GM12878 (cell line): ENCODE measurements around the gene C1QTNF3. TPM values are rescaled to one million over a fixed set of nuclear protein-coding genes. Genes with fewer than 3 reads are reported as not detected.

ENCODE experiments used
- ATAC-seq: fragments of 200-7000 bp; cut with Tn5 transposase; 3 replicates; pipeline ENCODE4 v1.9.1; 2020; ENCODE audit warnings: mild to moderate bottlenecking, moderate library complexity
- BruUV-seq: library from RNA; stranded (reverse); fragments of 400-500 nt; replicated peaks from 2 replicates; lab custom pipeline; 2021; lab: Mats Ljungman, UMichigan
- CTCF ChIA-PET: fragments of 300-600 bp; sonication (Branson Sonifier 250); formaldehyde crosslinking; extraction: SDS; loops from one replicate; lab custom pipeline; 2021; ENCODE audit warnings: inconsistent platforms; lab: Yijun Ruan, JAX
- POLR2A ChIA-PET: fragments of 350-600 bp; formaldehyde crosslinking; extraction: SDS; loops from one replicate; lab custom pipeline; 2021; ENCODE audit warnings: inconsistent platforms; lab: Charles Lee
- RAD21 ChIA-PET: fragments of 300-600 bp; sonication (Branson Sonifier 250); formaldehyde crosslinking; loops from one replicate; lab custom pipeline; 2023; ENCODE audit warnings: antibody characterized with exemption; ENCODE audit not compliant: unreplicated experiment; lab: Charles Lee
- SMC1A ChIA-PET: fragments of 300-600 bp; sonication (Branson Sonifier 250); formaldehyde crosslinking; loops from one replicate; lab custom pipeline; 2023; ENCODE audit not compliant: unreplicated experiment, uncharacterized antibody; lab: Charles Lee
- DNase-seq: peaks from one replicate; pipeline ENCODE4 v3.0.0-alpha.2; 2011; ENCODE audit warnings: low read depth, low spot score
- FAIRE-seq: peaks from 3 replicates; lab custom pipeline; 2011; peaks lifted over from hg19 to GRCh38; lab: Jason Lieb, UNC
- H2AFZ ChIP-seq: 2 replicates; pipeline ENCODE4 v1.6.0; 2011; ENCODE audit warnings: low read depth, low read length, control low read depth; ENCODE audit not compliant: control insufficient read depth
- H3K27ac ChIP-seq: 2 replicates; pipeline ENCODE4 v1.5.1; 2011; ENCODE audit warnings: control low read depth; ENCODE audit not compliant: control insufficient read depth, insufficient read depth
- H3K27me3 ChIP-seq, 2 experiments: replicated peaks in 1 of 2; 2 replicates each; pipeline versions ENCODE4 v1.6.0 to v1.6.1; 2011; ENCODE audit warnings: low read length in 1 of 2; ENCODE audit not compliant: control insufficient read depth in 2 of 2, insufficient read depth in 2 of 2
- H3K36me3 ChIP-seq, 2 experiments: 2 replicates each; pipeline ENCODE4 v1.5.1; 2011; ENCODE audit warnings: low read length in 1 of 2; ENCODE audit not compliant: control insufficient read depth in 2 of 2, insufficient read depth in 2 of 2
- H3K4me1 ChIP-seq: 2 replicates; pipeline ENCODE4 v1.6.1; 2011; ENCODE audit warnings: mild to moderate bottlenecking, low read length, moderate library complexity, mixed read lengths; ENCODE audit not compliant: control insufficient read depth, insufficient read depth
- H3K4me2 ChIP-seq: 2 replicates; pipeline ENCODE4 v1.6.0; 2011; ENCODE audit warnings: control low read depth; ENCODE audit not compliant: control insufficient read depth, insufficient read depth
- H3K4me3 ChIP-seq: fragments of 200-600 bp; sonication (generic); 2 replicates; pipeline ENCODE4 v1.5.1; 2016
- H3K79me2 ChIP-seq: 2 replicates; pipeline ENCODE4 v1.6.0; 2011; ENCODE audit warnings: low read length; ENCODE audit not compliant: control insufficient read depth, insufficient read depth
- H3K9ac ChIP-seq: 2 replicates; pipeline ENCODE4 v1.8.0; 2011; ENCODE audit warnings: low read length, control low read depth, mixed read lengths; ENCODE audit not compliant: control insufficient read depth, insufficient read depth
- H3K9me3 ChIP-seq: replicated peaks from 3 replicates; pipeline ENCODE4 v1.5.1; 2011; ENCODE audit warnings: mild to moderate bottlenecking, low read length; ENCODE audit not compliant: control insufficient read depth, insufficient read depth
- H4K20me1 ChIP-seq: 2 replicates; pipeline ENCODE4 v1.6.0; 2011; ENCODE audit not compliant: control insufficient read depth, insufficient read depth
- DPF2 ChIP-seq: fragments of 450-650 bp; IDR thresholded peaks from 2 replicates; pipeline ENCODE4 v1.6.1; 2017; ENCODE audit warnings: mild to moderate bottlenecking
- HDAC6 ChIP-seq: fragments of 200-600 bp; sonication (generic); IDR thresholded peaks from one replicate; pipeline ENCODE4 v1.8.0; 2017; ENCODE audit warnings: antibody characterized with exemption; ENCODE audit not compliant: unreplicated experiment
- ZNF592 ChIP-seq: fragments of 450-650 bp; IDR thresholded peaks from 2 replicates; pipeline ENCODE4 v1.6.1; 2017; ENCODE audit warnings: mild to moderate bottlenecking, moderate library complexity
- WGBS: methylation state at CpG from one replicate; pipeline ENCODE4 v1.1.6; 2016; ENCODE audit warnings: low lambda C conversion rate; ENCODE audit not compliant: insufficient replicate concordance, insufficient coverage; ENCODE audit errors: missing lambda C conversion rate; 5-methylcytosine and 5-hydroxymethylcytosine counted together
- in situ Hi-C: fragments of 300-500 bp; cut with MboI; formaldehyde crosslinking; loops from 9 replicates; pipeline ENCODE4 v1.14.3; 2018; ENCODE audit warnings: mixed read lengths
- intact Hi-C: fragments of 100-400 bp; cut with micrococcal nuclease; formaldehyde crosslinking; loops from one replicate; pipeline ENCODE4 v1.14.2; 2022; ENCODE audit not compliant: unreplicated experiment
- polyA plus RNA-seq, 11 experiments: library from polyadenylated mRNA; depleted of rRNA in 4 of 11; unstranded in 6 of 11; stranded (reverse) in 5 of 11; fragments of >200 nt; fragmentation: Nextera tagmentation in 4 of 11; fragmentation: Illumina TruSeq in 1 of 11; extraction: Ambion mirVana in 4 of 11; extraction: Trizol in 1 of 11; gene quantifications; 1 replicate in 1 of 11; 2 replicates in 10 of 11; pipeline versions ENCODE4 v1.2.1 to v1.2.3, GENCODE V29; 2011 to 2016; ENCODE audit warnings: inconsistent platforms in 2 of 11, missing spikeins in 2 of 11, low read depth in 1 of 11
- total RNA-seq, 4 experiments: library from RNA; depleted of rRNA in 3 of 4; stranded (reverse); fragments of >200 nt in 3 of 4; fragmentation: Illumina TruSeq in 1 of 4; extraction: Trizol in 1 of 4; gene quantifications; 2 replicates each; pipeline versions ENCODE4 v1.2.1 to v1.2.3, GENCODE V29; 2013 to 2021

C1QTNF3 gene
- total and polyA plus RNA-seq, 10 of the 15 experiments (the other 5 are each of a cell fraction or from before 2014, with no cell fraction given): 0.39 to 6.3 (median 1.3) TPM

GRCh38 chr5:34016222-34016621, 26.8 kb downstream of the C1QTNF3 start:
- FAIRE-seq (no peak), DNase-seq (no peak), ATAC-seq (no peak)
- CTCF ChIA-PET: interaction anchor here (1.4 to 2.6 kb wide), 2 partner anchors 19 to 20 kb away, joined by 5 to 6 read pairs; no protein-coding TSS in a partner anchor
- Histone ChIP-seq H3K27me3 (no peaks in the 10 kb centered on the region), H3K79me2 (no peaks in the 10 kb centered on the region), H3K27ac (no peak overlapping the region), H3K9me3 (no peaks in the 10 kb centered on the region), H3K36me3 (no peaks in the 10 kb centered on the region), H4K20me1 (no peaks in the 10 kb centered on the region), H3K4me1 (no peaks in the 10 kb centered on the region), H2AFZ (no peak overlapping the region), H3K4me3 (no peak overlapping the region), H3K9ac (no peak overlapping the region), H3K4me2 (no peak overlapping the region)
- WGBS: 78% methylated on average over 5 of the region's 5 CpGs
- POLR2A ChIA-PET: interaction anchor here (0.6 kb wide), 1 partner anchor 19 kb away, joined by 6 read pairs; no protein-coding TSS in a partner anchor
- RAD21 ChIA-PET: no interaction called here
- BruUV-seq: no TSS peak
- TF ChIP-seq ZNF592: no peak
- no peak for TF ChIP-seq DPF2
- TF ChIP-seq HDAC6: no peak
- intact Hi-C loops (no loop called here), in situ Hi-C loops (loop anchor here (25.0 kb wide), 1 partner anchor 896 kb away; the partner anchor contains the start of genes BRIX1 and RAD1)
- SMC1A ChIA-PET: no interaction called here
